ENCODE data around the gene TLE7.

Gene TLE7

GRCh38 chr16:71464231-71464630 lies 22.4 kb upstream of the TLE7 start:
- DNase-seq (ENCODE audit: insufficient read length, low spot score) (no peak), FAIRE-seq (no peak)
- TF ChIP-seq CTCF (IDR thresholded peaks at IDR 0.05; ENCODE audit: insufficient read depth, missing control alignments) = no peak

- DNase-seq (ENCODE audit: insufficient read length, low spot score) = peak; percentile 59
- FAIRE-seq = no peak
- peak; percentile 15 for TF ChIP-seq CTCF (IDR thresholded peaks at IDR 0.05; ENCODE audit: insufficient read depth, missing control alignments)
Observed at GRCh38 chr16:71461686-71462648, 20.1 kb upstream of the TLE7 start, which contains the start of gene ZNF23. Gene ZNF23 (minus strand): TSS chr16:71462247. CDS start chr16:71456796, 5,451 bp downstream.

DNA sequence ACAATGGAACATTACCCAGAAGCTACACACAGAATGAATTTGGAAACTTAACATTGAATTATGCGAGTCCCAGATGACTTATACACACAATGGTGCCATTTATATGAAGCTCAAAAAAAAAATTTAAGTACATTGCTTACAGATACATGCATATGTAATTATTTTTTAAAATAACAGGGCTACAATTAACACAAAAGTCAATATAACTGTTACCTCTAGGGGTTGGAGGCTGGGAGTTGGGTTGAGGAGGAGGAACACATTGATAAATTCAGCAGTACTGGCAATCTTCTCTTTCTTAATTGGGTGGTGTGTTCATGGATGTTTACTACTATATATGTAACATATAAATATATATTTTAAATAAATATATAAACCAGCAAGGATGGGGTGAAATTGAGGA lies 19.1 kb upstream of the TLE7 start:
- DNase-seq (ENCODE audit: insufficient read length, low spot score) = no peak
- TF ChIP-seq CTCF (IDR thresholded peaks at IDR 0.05; ENCODE audit: insufficient read depth, missing control alignments) = no peak
- no peak for FAIRE-seq

DNA sequence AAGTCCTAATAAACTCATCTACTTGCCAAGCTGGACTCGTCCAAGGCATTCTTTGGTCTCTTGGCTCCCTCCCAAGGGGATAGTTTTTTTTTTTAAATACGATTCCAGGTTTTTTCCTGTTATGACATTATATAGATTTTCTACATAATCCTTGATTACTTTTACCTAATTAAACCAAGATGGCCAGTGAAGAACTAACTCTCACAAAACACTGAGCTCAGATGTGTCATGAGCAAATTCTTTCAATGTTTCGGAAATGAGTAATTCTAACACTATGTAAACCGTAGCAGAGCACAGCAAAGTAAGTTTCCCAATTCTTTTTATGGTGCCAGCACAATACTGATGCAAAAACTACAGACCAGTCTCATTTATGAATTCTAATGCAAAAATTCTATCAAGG lies 18.4 kb upstream of the TLE7 start:
- FAIRE-seq = no peak
- DNase-seq (ENCODE audit: insufficient read length, low spot score) = no peak
- no peak for TF ChIP-seq CTCF (IDR thresholded peaks at IDR 0.05; ENCODE audit: insufficient read depth, missing control alignments)

GRCh38 chr16:71459510-71459909 lies 17.7 kb upstream of the TLE7 start:
- TF ChIP-seq CTCF (IDR thresholded peaks at IDR 0.05; ENCODE audit: insufficient read depth, missing control alignments) = no peak
- no peak for FAIRE-seq
- DNase-seq (ENCODE audit: insufficient read length, low spot score) = no peak

DNA sequence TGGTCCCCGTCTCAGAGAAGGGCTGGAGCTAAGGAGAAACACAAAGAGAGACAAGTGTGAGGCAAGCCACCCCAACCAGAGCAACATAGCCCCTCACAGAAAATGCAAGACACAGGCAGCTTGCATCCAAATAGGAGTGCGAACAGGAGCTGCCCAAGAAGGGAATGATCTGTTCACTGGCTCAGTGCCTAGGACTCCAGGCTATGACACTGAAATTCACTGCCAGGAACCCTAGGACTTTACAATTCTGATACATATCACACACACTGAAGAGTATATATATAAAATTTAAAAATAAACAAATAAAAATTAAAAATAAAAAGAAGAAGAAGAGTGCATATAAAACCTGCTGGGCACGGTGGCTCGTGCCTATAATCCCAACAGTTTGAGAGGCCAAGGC lies 14.9 kb upstream of the TLE7 start:
- DNase-seq (ENCODE audit: insufficient read length, low spot score) (no peak), FAIRE-seq (no peak)
- no peak for TF ChIP-seq CTCF (IDR thresholded peaks at IDR 0.05; ENCODE audit: insufficient read depth, missing control alignments)

- FAIRE-seq = no peak
- no peak for DNase-seq (ENCODE audit: insufficient read length, low spot score)
- no peak for TF ChIP-seq CTCF (IDR thresholded peaks at IDR 0.05; ENCODE audit: insufficient read depth, missing control alignments)
Observed at GRCh38 chr16:71453036-71453435, 11.2 kb upstream of the TLE7 start.
